Endometrium (tissue), 2 donors: ENCODE measurements around the gene CAPN15.
"Not testable (repeated sequence)": the region's sequence is repeated elsewhere in the genome, so short reads cannot be mapped to it uniquely, and the experiment has no call there.

Experiments used
- FAIRE-seq: peaks from 2 replicates; lab custom pipeline; 2012; peaks lifted over from hg19 to GRCh38; lab: Jason Lieb, UNC
- donor health status: control.
- donor health status: control.

CAPN15 gene

GRCh38 chr16:527015-527903 lies at the start of gene CAPN15:
CAPN15 (plus strand) TSS chr16:527712; CDS start chr16:546839, 19,127 bp downstream.
- FAIRE-seq: no peak

GRCh38 chr16:478287-478686 lies 49.2 kb upstream of the CAPN15 start:
- not testable (repeated sequence) for FAIRE-seq

GRCh38 chr16:482468-483185 lies 44.9 kb upstream of the CAPN15 start:
- no peak for FAIRE-seq

- no peak for FAIRE-seq
These were observed 44.0 kb upstream of the CAPN15 start for GRCh38 chr16:483341-484075.

- FAIRE-seq: no peak
These were observed 37.9 kb upstream of the CAPN15 start for GRCh38 chr16:489606-490005.

- FAIRE-seq: no peak
These were observed 36.7 kb upstream of the CAPN15 start for GRCh38 chr16:490768-491167.

- no peak for FAIRE-seq
These were observed 36.1 kb upstream of the CAPN15 start for GRCh38 chr16:491220-491919.

- no peak for FAIRE-seq
These were observed 35.2 kb upstream of the CAPN15 start for GRCh38 chr16:492211-492875.

GRCh38 chr16:494676-495075 lies 32.8 kb upstream of the CAPN15 start:
- FAIRE-seq: peak; percentile 95

GRCh38 chr16:495127-495748 lies 32.3 kb upstream of the CAPN15 start:
- no peak for FAIRE-seq

- FAIRE-seq: no peak
These were observed 31.2 kb upstream of the CAPN15 start for GRCh38 chr16:496097-496886.

- FAIRE-seq: no peak
These were observed 30.3 kb upstream of the CAPN15 start for GRCh38 chr16:497258-497657.

- no peak for FAIRE-seq
These were observed 27.6 kb upstream of the CAPN15 start for GRCh38 chr16:499924-500323.

GRCh38 chr16:500709-501108 lies 26.8 kb upstream of the CAPN15 start:
- FAIRE-seq: no peak

GRCh38 chr16:502179-502943 lies 25.2 kb upstream of the CAPN15 start:
- FAIRE-seq: no peak

- no peak for FAIRE-seq
These were observed 24.1 kb upstream of the CAPN15 start for GRCh38 chr16:503150-504071.

- no peak for FAIRE-seq
These were observed 21.9 kb upstream of the CAPN15 start for GRCh38 chr16:505479-506245.

- no peak for FAIRE-seq
These were observed 21.3 kb upstream of the CAPN15 start for GRCh38 chr16:506246-506546.
